Coronary artery (tissue), 2 donors: Measurements from ENCODE around the gene CSTF2T.

Experiments used
- DNase-seq: peaks from one replicate; pipeline ENCODE4 v3.0.0-alpha.2; 2017; ENCODE audit warnings: low spot score
- H3K27ac ChIP-seq, 2 donors: fragments of 200-600 bp; sonication (generic); one replicate each; pipeline ENCODE4 v1.5.1; 2016 to 2019
- H3K4me3 ChIP-seq: fragments of 200-600 bp; sonication (generic); 2 replicates; pipeline ENCODE4 v1.5.1; 2016; ENCODE audit warnings: mild to moderate bottlenecking, moderate library complexity
- CTCF ChIP-seq: fragments of 200-600 bp; sonication (generic); IDR thresholded peaks from one replicate; pipeline ENCODE4 v1.5.1; 2019; ENCODE audit warnings: antibody characterized with exemption

The CSTF2T gene

GRCh38 chr10:51708609-51709008 lies 9.2 kb upstream of the CSTF2T start:
- peak overlapping the region; percentile 2 to 81 for H3K27ac ChIP-seq
- TF ChIP-seq CTCF, result no peak
- H3K4me3 ChIP-seq, result no peak overlapping the region
- no peak for DNase-seq

DNA sequence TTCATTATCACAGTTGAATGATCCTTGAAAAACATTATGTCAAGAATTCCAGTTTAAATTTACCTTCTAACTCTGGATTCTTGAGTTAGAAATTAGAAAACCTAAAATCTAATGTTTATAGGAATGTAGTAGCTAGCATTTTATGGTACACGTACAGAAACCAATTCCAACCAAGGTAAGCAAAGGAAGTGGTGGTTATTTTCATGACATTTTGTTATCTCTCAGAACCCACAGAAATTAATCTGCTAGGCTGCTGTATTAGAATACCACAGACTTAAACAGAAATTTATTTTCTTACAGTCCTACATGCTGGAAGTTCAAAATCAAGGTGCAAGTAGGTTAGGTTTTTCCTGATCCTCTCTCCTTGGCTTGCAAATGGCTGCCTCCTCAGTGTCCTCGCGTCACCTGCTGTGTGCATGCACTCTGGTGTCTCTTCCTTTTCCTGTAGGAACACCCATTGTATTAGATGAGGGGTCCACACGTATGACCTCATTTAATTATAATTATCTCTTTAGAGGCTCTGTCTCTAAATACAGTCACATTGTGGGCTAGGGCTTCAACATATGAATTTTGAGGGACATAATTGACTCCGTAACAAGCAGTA lies 8.5 kb upstream of the CSTF2T start:
- Histone ChIP-seq H3K27ac (peak overlapping the region; percentile 67 to 81), H3K4me3 (no peak overlapping the region)
- no peak for DNase-seq
- no peak for TF ChIP-seq CTCF

DNA sequence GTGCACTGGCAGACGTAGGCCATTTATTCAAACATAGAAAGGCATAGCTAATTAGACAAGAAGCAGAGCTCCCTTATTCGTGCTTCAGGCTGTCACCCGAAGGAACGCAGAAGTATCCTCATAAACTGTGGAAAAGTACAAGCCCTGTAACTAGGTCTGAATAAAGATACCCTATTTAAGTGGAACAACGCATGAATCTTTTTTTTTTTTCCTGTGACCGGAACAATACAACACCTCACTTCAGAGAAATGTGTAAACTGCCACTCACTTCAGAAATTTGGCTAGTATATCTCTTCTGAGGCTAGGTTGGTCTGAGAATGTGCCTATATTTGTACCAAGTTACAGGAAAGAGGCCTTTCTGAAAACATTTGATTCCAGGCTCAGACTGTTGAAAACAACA lies 8.0 kb upstream of the CSTF2T start:
- Histone ChIP-seq H3K4me3 (no peak overlapping the region), H3K27ac (peak overlapping the region; percentile 67 to 81)
- no peak for TF ChIP-seq CTCF
- DNase-seq, result no peak

DNA sequence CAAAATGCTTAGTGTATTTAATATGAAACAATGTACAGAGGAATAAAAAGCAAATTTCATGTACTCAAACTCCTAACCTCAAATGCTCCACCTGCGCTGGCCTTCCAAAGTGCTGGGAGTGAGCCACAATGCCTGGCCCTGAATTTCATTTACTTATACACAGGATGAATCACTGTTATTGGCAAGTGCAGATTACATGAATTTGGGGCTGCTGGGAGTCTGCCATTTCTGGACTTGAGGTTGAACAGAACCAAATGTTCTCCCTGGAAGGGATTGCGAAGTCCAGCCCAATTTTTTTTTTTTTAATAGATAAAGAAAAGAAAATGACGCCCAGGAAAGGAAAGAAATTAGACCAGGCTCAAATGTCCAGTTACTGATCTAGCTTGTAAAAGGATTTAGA lies 6.8 kb upstream of the CSTF2T start:
- H3K4me3 ChIP-seq, result no peak overlapping the region
- peak; percentile 90 for DNase-seq

DNA sequence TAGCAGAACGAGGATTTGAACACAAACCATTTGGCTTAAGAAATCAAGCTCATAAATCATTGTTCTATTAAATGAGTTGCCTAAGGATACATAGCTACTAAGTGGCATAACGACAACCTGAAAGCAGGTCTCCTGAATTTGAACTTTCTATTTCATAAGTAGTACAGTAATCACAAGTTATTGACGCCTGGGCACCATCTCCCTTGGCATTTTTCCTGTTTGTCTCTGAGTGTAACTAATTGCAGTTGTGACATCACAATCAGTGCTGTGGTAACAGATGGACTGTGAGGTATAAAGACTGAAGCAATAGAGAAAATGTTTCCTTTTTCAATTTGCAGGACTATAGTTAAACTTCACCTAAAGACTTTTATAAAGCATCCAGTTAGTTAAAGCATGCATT lies 6.4 kb upstream of the CSTF2T start:
- no peak for DNase-seq
- Histone ChIP-seq H3K27ac (peak overlapping the region in 1 of 2 donors; percentile 33), H3K4me3 (no peak overlapping the region)
- TF ChIP-seq CTCF, result no peak

More for the DNA sequence above, 6.8 kb upstream of the CSTF2T start:
- no peak for TF ChIP-seq CTCF
- H3K27ac ChIP-seq, result peak overlapping the region; percentile 67 to 81

DNA sequence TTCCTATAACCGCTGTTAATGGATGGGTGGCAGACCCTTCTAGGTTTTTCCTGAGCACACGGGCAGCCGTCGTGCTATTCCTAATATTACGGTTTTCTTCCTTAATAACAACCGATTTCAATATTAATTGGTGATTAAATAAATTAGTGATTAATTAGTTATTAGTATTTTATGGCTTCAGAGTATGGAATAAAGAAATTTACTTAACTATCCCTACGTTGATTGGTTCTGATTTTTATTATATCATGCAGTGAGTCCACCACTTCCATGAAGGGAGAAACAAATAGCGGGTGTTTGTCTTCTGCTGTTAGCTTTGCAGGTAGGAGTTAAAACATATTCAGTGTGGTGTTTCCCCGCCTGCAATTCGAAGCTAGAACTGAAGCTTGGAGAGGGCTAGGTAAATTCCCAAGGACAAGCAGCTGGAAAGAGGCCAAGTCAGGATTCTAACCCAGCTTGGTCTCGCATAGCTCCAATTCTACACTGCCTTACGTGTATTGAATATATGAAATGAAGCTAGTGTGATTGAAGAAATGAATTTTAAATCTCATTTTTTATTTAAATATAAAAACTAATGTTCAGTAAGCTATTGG lies 928 bp upstream of the CSTF2T start:
- no peak for DNase-seq
- no peak for TF ChIP-seq CTCF
- Histone ChIP-seq H3K27ac (peak overlapping the region; percentile 87 to 90), H3K4me3 (peak overlapping the region; percentile 90)

DNA sequence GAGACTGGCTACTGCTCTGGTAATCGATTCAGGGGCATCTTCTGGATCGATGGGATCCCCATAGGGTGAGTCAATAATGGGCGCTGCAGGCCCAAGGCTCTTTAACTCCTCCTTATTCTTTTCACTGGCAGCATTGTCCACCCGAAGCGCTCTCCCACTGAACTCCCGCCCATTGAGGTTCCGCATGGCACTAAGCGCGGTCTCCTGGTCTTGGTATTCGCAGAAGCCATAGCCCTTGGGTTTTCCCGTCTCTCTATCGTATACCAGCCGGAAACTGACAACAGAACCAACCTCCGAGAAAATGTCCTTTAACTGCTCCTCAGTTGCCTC lies 285 bp downstream of the CSTF2T start:
- H3K4me3 ChIP-seq, result peak overlapping the region; percentile 90
- no peak for TF ChIP-seq CTCF
- H3K27ac ChIP-seq, result peak overlapping the region; percentile 87 to 90
- DNase-seq, result no peak
